Heart right ventricle (tissue), 16 donors: ENCODE measurements around the gene BRS3. TPM values are rescaled to one million over a fixed set of nuclear protein-coding genes. Genes with fewer than 3 reads are reported as not detected.

Source experiments
- ATAC-seq, 8 donors: fragments of 200-7000 bp; cut with Tn5 transposase; one replicate each; pipeline ENCODE4 v1.9.1; 2020; ENCODE audit warnings: mild to moderate bottlenecking in 8 of 8, moderate library complexity in 8 of 8, moderate number of reproducible peaks in 1 of 8
- DNase-seq, 2 donors: peaks; one replicate each; pipeline ENCODE4 v3.0.0-alpha.2; 2020
- H3K27ac ChIP-seq, 10 donors: fragments of 200-600 bp; sonication (generic) in 2 of 10; one replicate each; pipeline versions ENCODE4 v1.5.0 to v1.8.0; 2020 to 2022; ENCODE audit warnings: mild to moderate bottlenecking in 3 of 10
- H3K27me3 ChIP-seq, 7 donors: fragments of 200-600 bp; one replicate each; pipeline ENCODE4 v1.8.0; 2021 to 2022; ENCODE audit warnings: mild to moderate bottlenecking in 2 of 7
- H3K36me3 ChIP-seq, 9 donors: fragments of 200-600 bp; sonication (generic) in 1 of 9; one replicate each; pipeline versions ENCODE4 v1.5.0 to v1.8.0; 2020 to 2022; ENCODE audit warnings: mild to moderate bottlenecking in 2 of 9
- H3K4me1 ChIP-seq, 9 donors: fragments of 200-600 bp; sonication (generic) in 1 of 9; one replicate each; pipeline versions ENCODE4 v1.5.0 to v1.8.0; 2020 to 2022; ENCODE audit warnings: mild to moderate bottlenecking in 4 of 9
- H3K4me3 ChIP-seq, 10 donors: fragments of 200-600 bp; sonication (generic) in 2 of 10; one replicate each; pipeline versions ENCODE4 v1.5.0 to v1.8.0; 2020 to 2022; ENCODE audit warnings: mild to moderate bottlenecking in 7 of 10, moderate library complexity in 2 of 10
- H3K9me3 ChIP-seq, 11 donors: fragments of 200-600 bp in 10 of 11; sonication (generic) in 2 of 11; one replicate each; pipeline versions ENCODE4 v1.5.0 to v1.8.0; 2013 to 2022; ENCODE audit warnings: mild to moderate bottlenecking in 2 of 11, control low read depth in 1 of 11, moderate library complexity in 1 of 11
- WGBS, 2 donors: extraction: QIAGEN DNeasy Blood & Tissue Kit; methylation state at CpG; one replicate each; pipeline ENCODE4 v1.1.7; 2013; ENCODE audit warnings: inconsistent platforms in 1 of 2; 5-methylcytosine and 5-hydroxymethylcytosine counted together
- intact Hi-C, 10 donors: fragments of 100-400 bp; cut with DNase I; formaldehyde crosslinking; loops; one replicate each; pipeline versions ENCODE4 v1.11.1 to v1.14.2; 2022
- polyA plus RNA-seq, 2 donors: library from polyadenylated mRNA; stranded (reverse); fragments of 200-250 nt; gene quantifications; one replicate each; pipeline ENCODE4 v1.2.3, GENCODE V29; 2013
- total RNA-seq, 10 donors: library from RNA; stranded (reverse); fragmentation: NEBNext Ultra II Directional in 3 of 10; extraction: Animal tissue kit (Norgen Biotek cat#: 25700) in 3 of 10; gene quantifications; one replicate each; pipeline versions ENCODE4 v1.2.1 to v1.2.4, GENCODE V29; 2021 to 2023
- TF ChIP-seq, protein P1 (sequence below), 9 donors: fragments of 200-600 bp; sonication (generic) in 2 of 9; IDR thresholded peaks; one replicate each; pipeline versions ENCODE4 v1.5.0 to v1.8.0; 2021 to 2022; ENCODE audit warnings: antibody characterized with exemption in 9 of 9, mild to moderate bottlenecking in 5 of 9, moderate library complexity in 1 of 9
- donor health status: Arrhythmogenic right ventricular cardiomyopathy.
- donor health status: ischemic (EF 13 %, LVEDD 7.1; RV severe dilation, severe dysfunction).
- donor health status: healthy with polysubstance abuse.
- donor health status: DM: no; HTN: yes; CAD: no.
- donor health status: DM: no; HTN: no; CAD: no.
- donor health status: ischemic (EF 25% LVEDD 6.9; RV normal size, moderate dysfunction).
- donor health status: ischemic (EF 25% LVEDD 5.7; RV mildly dilated, moderate dysfunction).
- donor health status: healthy.
- donor health status: DM: yes; HTN: yes; CAD: no.
- donor health status: Ischemic cardiomyopathy.
- donor health status: ischemic (EF 35%, LVEDD 5.7; RV mildly dilated, moderate dysfunction).
- donor health status: nonischemic (EF 11% LVEDD 7.7; RV severe dilation, severe dysfunction).
- donor health status: DM: yes; HTN: yes; CAD: no.
- donor health status: PGD.
- donor health status: ischemic (EF 29% LVEDD 5.4; RV normal size, mild dysfunction).
- donor health status: nonischemic (EF 23%, LVEDD 6.1; RV moderate dilation, normal function).

BRS3 gene
- total and polyA plus RNA-seq, 12 donors: not detected

DNA sequence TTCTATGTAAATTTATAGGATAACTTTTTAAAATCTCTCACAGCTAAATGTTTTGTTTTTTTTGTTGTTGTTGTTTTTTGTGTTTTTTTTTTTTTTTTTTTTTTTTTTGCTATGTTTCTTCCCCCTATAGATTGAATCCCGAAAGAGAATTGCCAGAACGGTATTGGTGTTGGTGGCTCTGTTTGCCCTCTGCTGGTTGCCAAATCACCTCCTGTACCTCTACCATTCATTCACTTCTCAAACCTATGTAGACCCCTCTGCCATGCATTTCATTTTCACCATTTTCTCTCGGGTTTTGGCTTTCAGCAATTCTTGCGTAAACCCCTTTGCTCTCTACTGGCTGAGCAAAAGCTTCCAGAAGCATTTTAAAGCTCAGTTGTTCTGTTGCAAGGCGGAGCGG is 4.1 kb downstream of the BRS3 start:
- ATAC-seq (no peak), DNase-seq (no peak)
- H3K4me1 ChIP-seq: peaks cover 0 to 8% (median 3%) of the 10 kb centered on the region in 9 donors
- intact Hi-C loops: loop anchor here in 2 of 10 donors (5.0 to 10.0 kb wide), 2 partner anchors 237 to 470 kb away; partner anchors contain the start of gene MAP7D3 (in 1 of the 2)
- H3K4me3 ChIP-seq: no peak overlapping the region
- peaks cover 0 to 56% (median 4%) of the 10 kb centered on the region in 7 donors for H3K27me3 ChIP-seq
- H3K9me3 ChIP-seq: no peaks in the 10 kb centered on the region
- H3K27ac ChIP-seq: no peak overlapping the region
- 65 to 68% methylated on average over 6 of the region's 6 CpGs for WGBS, 2 donors
- TF ChIP-seq, protein P1, sequence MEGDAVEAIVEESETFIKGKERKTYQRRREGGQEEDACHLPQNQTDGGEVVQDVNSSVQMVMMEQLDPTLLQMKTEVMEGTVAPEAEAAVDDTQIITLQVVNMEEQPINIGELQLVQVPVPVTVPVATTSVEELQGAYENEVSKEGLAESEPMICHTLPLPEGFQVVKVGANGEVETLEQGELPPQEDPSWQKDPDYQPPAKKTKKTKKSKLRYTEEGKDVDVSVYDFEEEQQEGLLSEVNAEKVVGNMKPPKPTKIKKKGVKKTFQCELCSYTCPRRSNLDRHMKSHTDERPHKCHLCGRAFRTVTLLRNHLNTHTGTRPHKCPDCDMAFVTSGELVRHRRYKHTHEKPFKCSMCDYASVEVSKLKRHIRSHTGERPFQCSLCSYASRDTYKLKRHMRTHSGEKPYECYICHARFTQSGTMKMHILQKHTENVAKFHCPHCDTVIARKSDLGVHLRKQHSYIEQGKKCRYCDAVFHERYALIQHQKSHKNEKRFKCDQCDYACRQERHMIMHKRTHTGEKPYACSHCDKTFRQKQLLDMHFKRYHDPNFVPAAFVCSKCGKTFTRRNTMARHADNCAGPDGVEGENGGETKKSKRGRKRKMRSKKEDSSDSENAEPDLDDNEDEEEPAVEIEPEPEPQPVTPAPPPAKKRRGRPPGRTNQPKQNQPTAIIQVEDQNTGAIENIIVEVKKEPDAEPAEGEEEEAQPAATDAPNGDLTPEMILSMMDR (IDR thresholded peaks at IDR 0.05): no peak
- H3K36me3 ChIP-seq: no peaks in the 10 kb centered on the region

- peaks cover 0 to 10% (median 3%) of the 10 kb centered on the region in 9 donors for H3K4me1 ChIP-seq
- DNase-seq (no peak), ATAC-seq (no peak)
- H3K36me3 ChIP-seq: no peaks in the 10 kb centered on the region
- no peak overlapping the region for H3K4me3 ChIP-seq
- H3K27me3 ChIP-seq: peaks cover 0 to 47% (median 4%) of the 10 kb centered on the region in 7 donors
- no peak overlapping the region for H3K27ac ChIP-seq
- WGBS, 2 donors: 27 to 57% methylated on average over 1 of the region's 1 CpG
- TF ChIP-seq, protein P1 (IDR thresholded peaks at IDR 0.05): no peak
- intact Hi-C loops: loop anchor here in 2 of 10 donors (5.0 to 10.0 kb wide), 2 partner anchors 238 to 471 kb away; partner anchors contain the start of gene MAP7D3 (in 1 of the 2)
- H3K9me3 ChIP-seq: no peaks in the 10 kb centered on the region
These were observed 5.3 kb downstream of the BRS3 start for GRCh38 chrX:136493011-136493410.

DNA sequence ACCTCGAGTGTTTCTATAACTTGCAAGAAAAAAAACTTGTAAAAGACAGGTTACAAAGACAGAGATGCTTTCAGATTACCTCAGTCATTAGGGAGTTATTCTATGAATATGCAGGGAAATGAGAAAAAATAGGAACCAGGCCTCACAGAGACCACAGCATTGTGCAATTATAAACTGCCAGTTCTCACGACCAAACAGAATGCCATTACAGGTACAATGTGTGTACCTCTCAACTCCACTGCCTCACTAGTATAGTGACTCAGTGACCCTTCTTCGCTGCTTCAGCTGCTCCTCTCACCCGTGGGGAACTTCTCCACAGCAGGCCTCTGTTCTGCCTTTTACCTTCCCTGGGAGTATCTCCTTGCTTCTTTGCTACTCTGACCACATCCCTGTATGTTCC is 7.3 kb downstream of the BRS3 start:
- ATAC-seq: no peak
- intact Hi-C loops: loop anchor here in 2 of 10 donors (5.0 to 10.0 kb wide), 2 partner anchors 82 to 240 kb away; partner anchors contain the start of gene MAP7D3 (in 1 of the 2)

DNA sequence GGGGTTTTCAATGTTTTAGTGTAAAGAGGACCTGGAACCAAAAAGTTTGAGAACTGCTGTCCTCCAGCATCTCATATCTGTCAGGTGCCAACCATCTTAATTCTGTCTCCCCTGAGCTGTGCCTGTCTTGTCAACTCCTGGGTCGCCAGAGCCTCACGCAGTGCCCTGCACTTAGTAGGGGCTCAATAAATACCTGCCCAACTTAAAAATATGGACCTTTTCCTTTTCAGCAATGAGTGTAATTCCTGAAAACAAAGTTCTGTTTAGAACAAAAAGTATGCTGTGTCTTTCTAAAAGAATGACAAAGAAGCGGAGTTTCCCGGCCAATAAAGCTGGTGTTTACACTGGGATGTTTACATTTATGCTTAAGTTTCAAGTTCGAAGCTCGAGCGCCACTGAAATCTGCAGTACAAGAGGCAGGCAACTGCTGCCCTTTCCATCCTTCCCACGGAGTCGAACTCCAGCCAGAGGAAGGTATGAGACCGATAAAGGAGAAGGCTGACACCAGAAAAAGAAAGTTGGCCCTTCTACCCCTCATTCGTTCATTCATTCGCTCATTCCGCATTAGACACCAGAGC is 8.5 kb downstream of the BRS3 start:
- Histone ChIP-seq H3K4me1 (peaks cover 0 to 22% (median 11%) of the 10 kb centered on the region in 9 donors), H3K9me3 (no peaks in the 10 kb centered on the region), H3K4me3 (peak overlapping the region; percentile 35 to 86 (median 74)), H3K36me3 (peaks cover 0 to 18% (median 0%) of the 10 kb centered on the region in 9 donors), H3K27ac (peak overlapping the region; percentile 86 to 98 (median 94)), H3K27me3 (peaks cover 0 to 25% (median 0%) of the 10 kb centered on the region in 7 donors)
- TF ChIP-seq, protein P1 (IDR thresholded peaks at IDR 0.05): no peak
- WGBS, 2 donors: 1 to 4% methylated on average over 13 of the region's 13 CpGs
- ATAC-seq: no peak
- intact Hi-C loops: loop anchor here in 3 of 10 donors (2.0 to 10.0 kb wide), 4 partner anchors 81 to 523 kb away; partner anchors contain the start of genes MAP7D3 (in 1 of the 3) and MMGT1 (in 1 of the 3)
- no peak for DNase-seq

More for the DNA sequence above, 7.3 kb downstream of the BRS3 start:
- Histone ChIP-seq H3K4me3 (no peak overlapping the region), H3K27ac (no peak overlapping the region), H3K27me3 (peaks cover 0 to 33% (median 4%) of the 10 kb centered on the region in 7 donors), H3K36me3 (peaks cover 0 to 6% (median 0%) of the 10 kb centered on the region in 9 donors), H3K9me3 (no peaks in the 10 kb centered on the region), H3K4me1 (peaks cover 0 to 22% (median 11%) of the 10 kb centered on the region in 9 donors)
- 80 to 82% methylated on average over 4 of the region's 4 CpGs for WGBS, 2 donors
- DNase-seq: no peak
- TF ChIP-seq, protein P1 (IDR thresholded peaks at IDR 0.05): no peak
